ENCODE measurements around the gene ASGR1.

ASGR1 gene

GRCh38 chr17:7179317-7180254, at the start of gene ASGR1:
TSS of gene ASGR1 (minus strand) at chr17:7179370. CDS start at chr17:7178563, 807 bp downstream.
- DNase-seq = no peak

GRCh38 chr17:7228920-7229319, 49.8 kb upstream of the ASGR1 start:
- DNase-seq = no peak

GRCh38 chr17:7226721-7227710, 47.8 kb upstream of the ASGR1 start:
- DNase-seq = no peak

GRCh38 chr17:7225711-7226331, 46.7 kb upstream of the ASGR1 start:
- DNase-seq = no peak

- no peak for DNase-seq
Observed at GRCh38 chr17:7224661-7225111, 45.5 kb upstream of the ASGR1 start.

GRCh38 chr17:7224110-7224509, 44.9 kb upstream of the ASGR1 start:
- DNase-seq = no peak

- no peak for DNase-seq
Observed at GRCh38 chr17:7223375-7223774, 44.2 kb upstream of the ASGR1 start.

- DNase-seq = no peak
Observed at GRCh38 chr17:7222972-7223292, 43.8 kb upstream of the ASGR1 start.

GRCh38 chr17:7222093-7222971, 43.2 kb upstream of the ASGR1 start:
- DNase-seq = no peak

GRCh38 chr17:7221278-7222092, 42.3 kb upstream of the ASGR1 start:
- DNase-seq = no peak

GRCh38 chr17:7220593-7221277, 41.6 kb upstream of the ASGR1 start:
- DNase-seq = peak; percentile 22 to 32

GRCh38 chr17:7219812-7220592, 40.8 kb upstream of the ASGR1 start, which contains the start of the genes ACADVL and DLG4:
TSS of gene ACADVL (plus strand) at chr17:7219938. CDS start at chr17:7219985, 47 bp downstream.
TSS of gene DLG4 (minus strand) at chr17:7219836.
- peak; percentile 19 to 54 for DNase-seq

- DNase-seq = no peak
Observed at GRCh38 chr17:7219229-7219811, 40.1 kb upstream of the ASGR1 start.

GRCh38 chr17:7218758-7219157, 39.6 kb upstream of the ASGR1 start:
- no peak for DNase-seq

GRCh38 chr17:7218166-7218565, 39.0 kb upstream of the ASGR1 start:
- DNase-seq = no peak

GRCh38 chr17:7217113-7217987, 38.2 kb upstream of the ASGR1 start:
- peak; percentile 6 to 8 for DNase-seq

- DNase-seq = no peak
Observed at GRCh38 chr17:7216242-7217112, 37.3 kb upstream of the ASGR1 start.
